GM10248 (cell line): ENCODE measurements around the gene UBE2L6.

Source experiments
- CTCF ChIA-PET: fragments of 300-600 bp; sonication (Branson Sonifier 250); formaldehyde crosslinking; extraction: SDS; loops from one replicate; lab custom pipeline; 2021; ENCODE audit warnings: antibody characterized with exemption; lab: Yijun Ruan, JAX
- POLR2A ChIA-PET: fragments of 350-650 bp; sonication (Branson Sonifier 250); formaldehyde crosslinking; extraction: SDS; loops from one replicate; lab custom pipeline; 2020; ENCODE audit warnings: antibody characterized with exemption; lab: Yijun Ruan, JAX
- DNase-seq: peaks from one replicate; pipeline ENCODE4 v3.0.0; 2012; ENCODE audit errors: extremely low spot score
- CTCF ChIP-seq: IDR thresholded peaks from 2 replicates; pipeline ENCODE4 v1.5.1; 2012; ENCODE audit warnings: mild to moderate bottlenecking, low read depth; ENCODE audit errors: extremely low read depth, missing control alignments, control extremely low read depth

The UBE2L6 gene

GRCh38 chr11:57560146-57560545 lies 7.3 kb downstream of the UBE2L6 start:
- DNase-seq: no peak
- no peak for TF ChIP-seq CTCF
- POLR2A ChIA-PET: no interaction called here
- CTCF ChIA-PET: interaction anchor here (1.4 to 4.2 kb wide), 2 partner anchors 8 to 67 kb away, joined by 5 to 22 read pairs; partner anchors contain the start of gene UBE2L6

GRCh38 chr11:57556041-57556440 lies 11.4 kb downstream of the UBE2L6 start:
- TF ChIP-seq CTCF: no peak
- CTCF ChIA-PET: interaction anchor here (1.2 to 1.5 kb wide), 2 partner anchors 12 to 27 kb away, joined by 4 to 5 read pairs; partner anchors contain the start of gene UBE2L6
- no peak for DNase-seq
- POLR2A ChIA-PET: no interaction called here

GRCh38 chr11:57555393-57555792 lies 12.1 kb downstream of the UBE2L6 start:
- CTCF ChIA-PET: interaction anchor here (0.9 to 1.5 kb wide), 6 partner anchors 11 to 64 kb away, joined by 3 to 5 read pairs (median 4); partner anchors contain the start of gene UBE2L6
- POLR2A ChIA-PET: interaction anchor here (0.6 kb wide), 1 partner anchor 11 kb away, joined by 5 read pairs; no protein-coding TSS in a partner anchor
- no peak for DNase-seq
- no peak for TF ChIP-seq CTCF

GRCh38 chr11:57552479-57552878 lies 15.0 kb downstream of the UBE2L6 start:
- ChIA-PET CTCF (interaction anchor here (1.2 to 2.9 kb wide), 3 partner anchors 16 to 89 kb away, joined by 3 to 10 read pairs (median 4); no protein-coding TSS in a partner anchor), POLR2A (no interaction called here)
- no peak for TF ChIP-seq CTCF
- DNase-seq: no peak

- TF ChIP-seq CTCF: no peak
- CTCF ChIA-PET: interaction anchor here (1.2 to 2.9 kb wide), 4 partner anchors 17 to 89 kb away, joined by 3 to 10 read pairs (median 5); no protein-coding TSS in a partner anchor
- no peak for DNase-seq
- POLR2A ChIA-PET: no interaction called here
Observed at GRCh38 chr11:57551941-57552340, 15.5 kb downstream of the UBE2L6 start.

- ChIA-PET POLR2A (no interaction called here), CTCF (interaction anchor here (0.9 to 5.7 kb wide), 7 partner anchors 16 to 203 kb away, joined by 3 to 40 read pairs (median 5); partner anchors contain the start of gene UBE2L6)
- no peak for DNase-seq
- no peak for TF ChIP-seq CTCF
Observed at GRCh38 chr11:57549983-57550382, 17.5 kb downstream of the UBE2L6 start.
